Vagina (tissue), 2 donors: Measurements from ENCODE around the gene PKP4. TPM values are rescaled to one million over a fixed set of nuclear protein-coding genes. Genes with fewer than 3 reads are reported as not detected.

Experiments used
- DNase-seq, 2 donors: peaks; one replicate each; pipeline ENCODE4 v3.0.0-alpha.2; 2017; ENCODE audit errors: extremely low spot score in 2 of 2
- H3K27ac ChIP-seq: fragments of 200-600 bp; sonication (generic); one replicate; pipeline ENCODE4 v1.5.1; 2019
- H3K27me3 ChIP-seq: fragments of 200-600 bp; sonication (generic); one replicate; pipeline ENCODE4 v1.5.1; 2019
- H3K36me3 ChIP-seq, 2 donors: fragments of 200-600 bp; sonication (generic); one replicate each; pipeline ENCODE4 v1.5.1; 2017 to 2019
- H3K4me1 ChIP-seq: fragments of 200-600 bp; sonication (generic); one replicate; pipeline ENCODE4 v1.5.1; 2019
- H3K4me3 ChIP-seq, 2 donors: fragments of 200-600 bp; sonication (generic); 1 replicate in 1 of 2; 2 replicates in 1 of 2; pipeline ENCODE4 v1.5.1; 2016 to 2019
- H3K9me3 ChIP-seq: fragments of 200-600 bp; sonication (generic); one replicate; pipeline ENCODE4 v1.5.1; 2019
- POLR2A ChIP-seq, 2 donors: fragments of 450-650 bp; IDR thresholded peaks; one replicate each; pipeline ENCODE4 v1.6.1; 2017; ENCODE audit warnings: antibody characterized with exemption in 2 of 2, mild to moderate bottlenecking in 2 of 2, moderate library complexity in 2 of 2
- POLR2AphosphoS5 ChIP-seq, 2 donors: sonication (generic); formaldehyde crosslinking; IDR thresholded peaks; one replicate each; pipeline ENCODE4 v1.9.0; 2017; ENCODE audit warnings: antibody characterized with exemption in 2 of 2, mild to moderate bottlenecking in 2 of 2, low read depth in 1 of 2; ENCODE audit not compliant: insufficient read depth in 1 of 2
- intact Hi-C: fragments of 100-400 bp; cut with DNase I; formaldehyde crosslinking; loops from one replicate; pipeline ENCODE4 v1.15.1; 2023
- total RNA-seq: library from RNA; depleted of rRNA; stranded (reverse); fragments of >200 nt; gene quantifications from one replicate; pipeline ENCODE4 v1.2.3, GENCODE V29; 2016
- TF ChIP-seq, protein P1 (sequence below), 3 experiments: fragments of 450-650 bp in 2 of 3; fragments of 200-600 bp in 1 of 3; sonication (generic) in 1 of 3; IDR thresholded peaks; one replicate each; pipeline ENCODE4 v1.5.1; 2017 to 2019; ENCODE audit warnings: antibody characterized with exemption in 3 of 3, mild to moderate bottlenecking in 2 of 3, moderate library complexity in 2 of 3

Gene PKP4
- total RNA-seq, 1 donor from 2014 or later, result 71.5 TPM

DNA sequence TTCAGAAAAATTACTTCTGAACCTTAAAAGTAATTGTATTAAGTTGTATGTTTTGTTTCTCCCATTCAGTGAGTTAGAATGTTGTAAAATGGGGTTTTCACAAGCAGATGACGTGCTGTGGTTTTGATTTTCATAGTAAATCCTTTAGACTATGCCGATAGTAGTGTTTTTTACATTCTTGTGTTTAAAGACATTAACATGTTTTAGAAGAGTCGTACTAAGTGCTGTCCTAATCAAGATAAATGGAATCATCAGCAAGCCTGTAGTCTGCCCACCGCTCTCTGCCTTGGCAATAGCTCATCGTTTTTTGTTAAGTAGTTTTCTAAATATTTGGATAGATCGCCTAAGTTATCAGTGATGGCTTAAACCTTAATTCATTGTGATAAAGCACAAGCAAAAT is 21.5 kb downstream of the PKP4 start:
- H3K4me1 ChIP-seq, result peaks cover 23% of the 10 kb centered on the region
- H3K27me3 ChIP-seq, result no peaks in the 10 kb centered on the region
- H3K4me3 ChIP-seq, result no peak overlapping the region
- H3K36me3 ChIP-seq, result no peaks in the 10 kb centered on the region
- no peaks in the 10 kb centered on the region for H3K9me3 ChIP-seq
- intact Hi-C loops, result no loop called here
- no peak for DNase-seq
- TF ChIP-seq POLR2AphosphoS5 (IDR thresholded peaks at IDR 0.05; ENCODE audit: insufficient read depth in 1 of 2, low read depth in 1 of 2) (no peak), POLR2A (IDR thresholded peaks at IDR 0.05) (no peak)
- TF ChIP-seq, protein P1, sequence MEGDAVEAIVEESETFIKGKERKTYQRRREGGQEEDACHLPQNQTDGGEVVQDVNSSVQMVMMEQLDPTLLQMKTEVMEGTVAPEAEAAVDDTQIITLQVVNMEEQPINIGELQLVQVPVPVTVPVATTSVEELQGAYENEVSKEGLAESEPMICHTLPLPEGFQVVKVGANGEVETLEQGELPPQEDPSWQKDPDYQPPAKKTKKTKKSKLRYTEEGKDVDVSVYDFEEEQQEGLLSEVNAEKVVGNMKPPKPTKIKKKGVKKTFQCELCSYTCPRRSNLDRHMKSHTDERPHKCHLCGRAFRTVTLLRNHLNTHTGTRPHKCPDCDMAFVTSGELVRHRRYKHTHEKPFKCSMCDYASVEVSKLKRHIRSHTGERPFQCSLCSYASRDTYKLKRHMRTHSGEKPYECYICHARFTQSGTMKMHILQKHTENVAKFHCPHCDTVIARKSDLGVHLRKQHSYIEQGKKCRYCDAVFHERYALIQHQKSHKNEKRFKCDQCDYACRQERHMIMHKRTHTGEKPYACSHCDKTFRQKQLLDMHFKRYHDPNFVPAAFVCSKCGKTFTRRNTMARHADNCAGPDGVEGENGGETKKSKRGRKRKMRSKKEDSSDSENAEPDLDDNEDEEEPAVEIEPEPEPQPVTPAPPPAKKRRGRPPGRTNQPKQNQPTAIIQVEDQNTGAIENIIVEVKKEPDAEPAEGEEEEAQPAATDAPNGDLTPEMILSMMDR (IDR thresholded peaks at IDR 0.05), result no peak
- peak overlapping the region; percentile 14 for H3K27ac ChIP-seq

DNA sequence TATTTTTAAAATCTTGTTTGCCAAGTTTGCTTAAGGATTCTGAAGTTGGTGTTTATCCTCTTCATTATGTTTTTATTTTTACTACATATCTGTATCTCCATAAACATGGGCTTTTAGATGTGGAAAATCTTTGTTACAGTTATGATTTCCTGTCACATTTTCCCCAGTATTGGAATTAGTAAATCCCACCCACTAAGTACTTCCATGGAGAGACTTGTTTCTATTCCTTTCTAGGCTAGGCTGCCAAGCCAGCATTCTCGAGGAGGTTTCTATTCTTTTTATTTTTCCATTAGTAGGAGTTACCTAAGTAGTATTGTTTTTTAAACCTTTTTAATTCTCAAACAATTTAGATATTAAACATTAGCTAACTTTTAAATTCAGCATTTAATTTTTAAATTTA is 22.1 kb downstream of the PKP4 start:
- peaks cover 23% of the 10 kb centered on the region for H3K4me1 ChIP-seq
- peak overlapping the region; percentile 14 for H3K27ac ChIP-seq
- no peak for DNase-seq
- no peaks in the 10 kb centered on the region for H3K36me3 ChIP-seq
- no peaks in the 10 kb centered on the region for H3K27me3 ChIP-seq
- H3K4me3 ChIP-seq, result no peak overlapping the region
- H3K9me3 ChIP-seq, result no peaks in the 10 kb centered on the region
- intact Hi-C loops, result no loop called here
- TF ChIP-seq, protein P1 (IDR thresholded peaks at IDR 0.05), result no peak
- TF ChIP-seq POLR2AphosphoS5 (IDR thresholded peaks at IDR 0.05; ENCODE audit: insufficient read depth in 1 of 2, low read depth in 1 of 2) (no peak), POLR2A (IDR thresholded peaks at IDR 0.05) (no peak)

DNA sequence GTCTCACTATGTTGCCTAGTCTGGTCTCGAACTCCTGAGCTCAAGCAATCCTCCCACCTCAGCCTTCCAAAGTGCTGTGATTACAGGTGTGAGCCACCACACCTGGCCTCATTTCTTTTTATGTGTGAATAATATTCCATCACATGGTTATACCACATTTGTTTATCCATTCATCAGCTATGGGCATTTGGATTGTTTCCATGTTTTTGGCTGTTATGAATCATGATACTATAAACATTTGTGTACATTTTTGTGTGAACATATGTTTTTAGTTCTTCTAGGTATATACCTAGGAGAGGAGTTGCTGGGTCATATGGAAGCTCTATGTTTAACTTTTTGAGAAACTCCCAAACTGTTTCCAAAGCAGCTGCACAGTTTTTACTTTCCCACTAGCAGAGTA is 24.4 kb downstream of the PKP4 start:
- Histone ChIP-seq H3K4me3 (no peak overlapping the region), H3K9me3 (no peaks in the 10 kb centered on the region), H3K36me3 (no peaks in the 10 kb centered on the region), H3K4me1 (peaks cover 23% of the 10 kb centered on the region), H3K27ac (no peak overlapping the region), H3K27me3 (no peaks in the 10 kb centered on the region)
- no peak for DNase-seq
- intact Hi-C loops, result no loop called here
- TF ChIP-seq POLR2A (IDR thresholded peaks at IDR 0.05) (no peak), POLR2AphosphoS5 (IDR thresholded peaks at IDR 0.05; ENCODE audit: insufficient read depth in 1 of 2, low read depth in 1 of 2) (no peak)
- TF ChIP-seq, protein P1 (IDR thresholded peaks at IDR 0.05), result no peak

DNA sequence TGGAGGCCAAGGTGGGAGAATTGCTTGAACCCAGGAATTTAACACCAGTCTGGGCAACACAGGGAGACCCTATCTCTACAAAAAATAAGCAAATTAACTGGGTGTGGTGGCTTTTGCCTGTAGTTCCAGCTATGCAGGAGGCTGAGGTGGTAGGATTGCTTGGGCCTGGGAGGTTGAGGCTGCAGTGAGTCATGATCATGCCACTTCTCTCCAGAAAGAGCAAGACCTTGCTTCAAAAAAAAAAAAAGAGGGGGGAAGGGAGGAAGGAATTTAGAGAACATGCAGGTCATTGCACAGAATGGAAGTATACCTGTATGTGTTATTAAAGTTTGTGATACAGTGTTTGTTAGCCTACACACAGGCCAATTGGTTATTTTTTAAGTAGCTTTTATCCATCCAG is 25.8 kb downstream of the PKP4 start:
- Histone ChIP-seq H3K27ac (no peak overlapping the region), H3K4me3 (no peak overlapping the region), H3K27me3 (no peaks in the 10 kb centered on the region), H3K36me3 (no peaks in the 10 kb centered on the region), H3K4me1 (peaks cover 29% of the 10 kb centered on the region), H3K9me3 (no peaks in the 10 kb centered on the region)
- intact Hi-C loops, result no loop called here
- DNase-seq, result no peak
- TF ChIP-seq, protein P1 (IDR thresholded peaks at IDR 0.05), result no peak
- TF ChIP-seq POLR2AphosphoS5 (IDR thresholded peaks at IDR 0.05; ENCODE audit: insufficient read depth in 1 of 2, low read depth in 1 of 2), result no peak
- no peak for TF ChIP-seq POLR2A (IDR thresholded peaks at IDR 0.05)

DNA sequence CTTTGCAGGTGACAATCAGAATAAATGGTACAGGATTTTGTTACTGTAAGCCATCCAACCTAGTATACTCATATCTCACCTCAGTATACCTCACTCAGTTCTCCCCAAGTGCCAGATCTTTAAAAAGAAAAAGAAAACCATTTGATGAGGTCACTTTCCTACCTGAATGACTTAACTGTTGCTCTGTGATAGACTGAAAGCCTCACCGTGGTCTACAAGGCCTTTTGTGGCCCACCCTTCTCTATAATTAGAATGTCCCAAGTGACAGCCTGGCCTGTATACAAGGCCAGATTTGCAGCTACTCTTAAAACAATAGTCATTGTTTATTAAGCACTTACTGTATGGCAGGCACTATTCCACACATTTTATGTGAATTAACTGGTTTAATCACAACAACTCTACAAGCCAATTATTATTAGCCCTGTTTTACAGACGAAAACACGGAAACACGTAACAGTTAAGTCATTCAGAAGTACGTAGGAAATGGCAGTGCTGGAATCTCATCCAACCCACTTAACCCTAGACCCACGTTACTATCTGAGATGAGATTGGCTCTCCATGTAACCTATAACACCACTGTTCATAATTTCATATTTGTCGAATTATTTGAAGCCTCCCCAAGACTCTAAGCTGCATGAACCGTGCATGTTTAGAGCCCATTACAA is 28.3 kb downstream of the PKP4 start:
- no peaks in the 10 kb centered on the region for H3K27me3 ChIP-seq
- H3K9me3 ChIP-seq, result no peaks in the 10 kb centered on the region
- intact Hi-C loops, result no loop called here
- no peaks in the 10 kb centered on the region for H3K36me3 ChIP-seq
- no peak for DNase-seq
- no peak overlapping the region for H3K4me3 ChIP-seq
- H3K4me1 ChIP-seq, result peaks cover 38% of the 10 kb centered on the region
- TF ChIP-seq POLR2AphosphoS5 (IDR thresholded peaks at IDR 0.05; ENCODE audit: insufficient read depth in 1 of 2, low read depth in 1 of 2) (no peak), POLR2A (IDR thresholded peaks at IDR 0.05) (no peak)
- TF ChIP-seq, protein P1 (IDR thresholded peaks at IDR 0.05), result no peak
- H3K27ac ChIP-seq, result no peak overlapping the region
